Retinal pigment epithelial cell (primary cell): ENCODE data around the gene ADAMTS12.

ENCODE experiments used
- DNase-seq: peaks from one replicate; pipeline ENCODE4 v3.0.0-alpha.2; 2010; ENCODE audit warnings: low read depth
- H3K4me3 ChIP-seq: 2 replicates; pipeline ENCODE4 v1.5.1; 2011; ENCODE audit warnings: mild to moderate bottlenecking, low read length, control low read depth, moderate library complexity
- CTCF ChIP-seq: conservative IDR thresholded peaks from 2 replicates; pipeline ENCODE4 v1.5.1; 2011; ENCODE audit warnings: low read depth, low read length, control low read depth, inconsistent platforms

ADAMTS12 gene

GRCh38 chr5:33713136-33713765 is 178.5 kb downstream of the ADAMTS12 start:
- no peak overlapping the region for H3K4me3 ChIP-seq
- no peak for DNase-seq
- no peak for TF ChIP-seq CTCF

GRCh38 chr5:33712664-33713063 is 179.1 kb downstream of the ADAMTS12 start:
- H3K4me3 ChIP-seq = no peak overlapping the region

GRCh38 chr5:33711094-33711679 is 180.6 kb downstream of the ADAMTS12 start:
- DNase-seq = no peak
- no peak overlapping the region for H3K4me3 ChIP-seq
- TF ChIP-seq CTCF = no peak

More at GRCh38 chr5:33712664-33713063, 179.1 kb downstream of the ADAMTS12 start:
- no peak for TF ChIP-seq CTCF
- DNase-seq = no peak

GRCh38 chr5:33702867-33703266 is 188.9 kb downstream of the ADAMTS12 start:
- DNase-seq = no peak
- no peak for TF ChIP-seq CTCF
- H3K4me3 ChIP-seq = no peak overlapping the region

- TF ChIP-seq CTCF = no peak
- DNase-seq = no peak
- H3K4me3 ChIP-seq = no peak overlapping the region
Observed at GRCh38 chr5:33701951-33702350, 189.8 kb downstream of the ADAMTS12 start.

GRCh38 chr5:33701251-33701650 is 190.5 kb downstream of the ADAMTS12 start:
- no peak for TF ChIP-seq CTCF
- no peak for DNase-seq
- no peak overlapping the region for H3K4me3 ChIP-seq

GRCh38 chr5:33696411-33696810 is 195.4 kb downstream of the ADAMTS12 start:
- no peak for TF ChIP-seq CTCF
- no peak for DNase-seq
- H3K4me3 ChIP-seq = no peak overlapping the region
